GM23248 (cell line): ENCODE measurements around the gene ASB13. TPM values are rescaled to one million over a fixed set of nuclear protein-coding genes. Genes with fewer than 3 reads are reported as not detected.

Experiments
- DNase-seq: peaks from one replicate; pipeline ENCODE4 v3.0.0-alpha.2; 2015
- H2AFZ ChIP-seq: fragments of 200-600 bp; sonication (generic); 2 replicates; pipeline ENCODE4 v1.6.1; 2016; ENCODE audit warnings: antibody characterized with exemption
- H3F3A ChIP-seq: fragments of 200-600 bp; sonication (generic); 2 replicates; pipeline ENCODE4 v1.6.1; 2016; ENCODE audit warnings: mild to moderate bottlenecking, antibody characterized with exemption, mixed run types; ENCODE audit not compliant: insufficient read depth
- H3K27ac ChIP-seq: fragments of 200-600 bp; sonication (generic); 2 replicates; pipeline ENCODE4 v1.5.1; 2016; ENCODE audit warnings: mild to moderate bottlenecking
- H3K27me3 ChIP-seq: fragments of 200-600 bp; sonication (generic); replicated peaks from 2 replicates; pipeline ENCODE4 v1.6.1; 2016; ENCODE audit warnings: mild to moderate bottlenecking; ENCODE audit not compliant: insufficient read depth
- H3K36me3 ChIP-seq: fragments of 200-600 bp; sonication (generic); 2 replicates; pipeline ENCODE4 v1.6.1; 2016; ENCODE audit warnings: low read depth, mild to moderate bottlenecking
- H3K4me1 ChIP-seq: fragments of 200-600 bp; sonication (generic); 2 replicates; pipeline ENCODE4 v1.6.1; 2016; ENCODE audit warnings: mild to moderate bottlenecking; ENCODE audit not compliant: insufficient read depth
- H3K4me2 ChIP-seq: fragments of 200-600 bp; sonication (generic); one replicate; pipeline ENCODE4 v1.6.1; 2016; ENCODE audit warnings: mild to moderate bottlenecking; ENCODE audit not compliant: unreplicated experiment
- H3K4me3 ChIP-seq: fragments of 200-600 bp; sonication (generic); 2 replicates; pipeline ENCODE4 v1.5.1; 2016; ENCODE audit warnings: mild to moderate bottlenecking
- H3K79me2 ChIP-seq: fragments of 200-600 bp; sonication (generic); 2 replicates; pipeline ENCODE4 v1.6.1; 2016; ENCODE audit warnings: mild to moderate bottlenecking; ENCODE audit not compliant: insufficient read depth
- H3K9ac ChIP-seq: fragments of 200-600 bp; sonication (generic); 2 replicates; pipeline ENCODE4 v1.6.1; 2016; ENCODE audit warnings: mild to moderate bottlenecking
- H3K9me2 ChIP-seq: fragments of 200-600 bp; sonication (generic); 2 replicates; pipeline ENCODE4 v1.6.1; 2016; ENCODE audit warnings: mixed run types, mild to moderate bottlenecking, moderate library complexity; ENCODE audit not compliant: insufficient read depth
- H3K9me3 ChIP-seq: fragments of 200-600 bp; sonication (generic); one replicate; pipeline ENCODE4 v1.6.1; 2017; ENCODE audit warnings: low read depth
- H4K20me1 ChIP-seq: fragments of 200-600 bp; sonication (generic); 2 replicates; pipeline ENCODE4 v1.6.0; 2016; ENCODE audit not compliant: insufficient read depth
- EZH2 ChIP-seq: fragments of 200-600 bp; sonication (generic); IDR thresholded peaks from 2 replicates; pipeline ENCODE4 v1.6.1; 2018; ENCODE audit warnings: antibody characterized with exemption, mild to moderate bottlenecking; ENCODE audit not compliant: insufficient read depth, poor library complexity, severe bottlenecking
- EZH2phosphoT487 ChIP-seq: fragments of 200-600 bp; sonication (generic); IDR thresholded peaks from 2 replicates; pipeline ENCODE4 v1.6.1; 2018; ENCODE audit warnings: antibody characterized with exemption, moderate library complexity, mild to moderate bottlenecking, low read depth; ENCODE audit not compliant: insufficient read depth
- WGBS, 2 experiments: methylation state at CpG; one replicate each; pipeline ENCODE4 v1.1.6; 2015 to 2017; ENCODE audit warnings: low lambda C conversion rate in 2 of 2, low coverage in 1 of 2; ENCODE audit errors: missing lambda C conversion rate in 2 of 2; 5-methylcytosine and 5-hydroxymethylcytosine counted together
- in situ Hi-C: fragments of 300-500 bp; cut with MboI; formaldehyde crosslinking; loops from 2 replicates; pipeline ENCODE4 v1.15.0; 2020
- polyA plus RNA-seq: library from polyadenylated mRNA; unstranded; fragments of >200 nt; fragmentation: Nextera tagmentation; extraction: Ambion mirVana; gene quantifications from 2 replicates; pipeline ENCODE4 v1.2.1, GENCODE V29; 2016
- total RNA-seq: library from RNA; depleted of rRNA; stranded (reverse); fragments of >200 nt; shearing (Covaris generic); gene quantifications from 2 replicates; pipeline ENCODE4 v1.2.3, GENCODE V29; 2014; rRNA removed

The ASB13 gene, protein sequence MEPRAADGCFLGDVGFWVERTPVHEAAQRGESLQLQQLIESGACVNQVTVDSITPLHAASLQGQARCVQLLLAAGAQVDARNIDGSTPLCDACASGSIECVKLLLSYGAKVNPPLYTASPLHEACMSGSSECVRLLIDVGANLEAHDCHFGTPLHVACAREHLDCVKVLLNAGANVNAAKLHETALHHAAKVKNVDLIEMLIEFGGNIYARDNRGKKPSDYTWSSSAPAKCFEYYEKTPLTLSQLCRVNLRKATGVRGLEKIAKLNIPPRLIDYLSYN
- total RNA-seq (5.6 and 8.9 TPM in 2 replicates), polyA plus RNA-seq (7.5 and 8.9 TPM in 2 replicates)

- Histone ChIP-seq H2AFZ (peak within 1 kb of the TSS; percentile 97), H3K4me3 (peak within 1 kb of the TSS; percentile 86), H3K36me3 (no peaks in the 10 kb centered on the region), H3K79me2 (peaks cover 9% of the 10 kb centered on the region), H3K9ac (peak within 1 kb of the TSS; percentile 87), H3F3A (peaks cover 18% of the 10 kb centered on the region), H3K27me3 (no peaks in the 10 kb centered on the region), H3K9me3 (no peaks in the 10 kb centered on the region), H4K20me1 (no peaks in the 10 kb centered on the region), H3K4me1 (peaks cover 8% of the 10 kb centered on the region; the same call in 1 of the 2 replicates), H3K9me2 (no peaks in the 10 kb centered on the region), H3K4me2 (peak within 1 kb of the TSS; percentile 95), H3K27ac (peak within 1 kb of the TSS; percentile 29; the same call in 1 of the 2 replicates)
- WGBS, 2 experiments, result 1 to 2% methylated on average over 92 to 95 of the region's 112 CpGs
- peak; percentile 78 for DNase-seq
- in situ Hi-C loops, result no loop called here
- TF ChIP-seq EZH2, result no peak
- TF ChIP-seq EZH2phosphoT487, result no peak
These were observed at the start of gene ASB13 for GRCh38 chr10:5666008-5666840. TSS of gene ASB13 (minus strand) at chr10:5666595. CDS start at chr10:5666551, 44 bp downstream.

- Histone ChIP-seq H3K27me3 (no peaks in the 10 kb centered on the region), H3K4me1 (0 out of 2 replicates have a peak, but pooled peaks cover 8% of the 10 kb centered on the region), H3K27ac (no peak overlapping the region), H3K9me3 (no peaks in the 10 kb centered on the region), H4K20me1 (no peaks in the 10 kb centered on the region), H3K9me2 (no peaks in the 10 kb centered on the region), H3K36me3 (no peaks in the 10 kb centered on the region), H3K4me2 (no peak overlapping the region), H3K4me3 (no peak overlapping the region), H3K9ac (no peak overlapping the region), H2AFZ (no peak overlapping the region), H3K79me2 (peaks cover 99% of the 10 kb centered on the region), H3F3A (no peaks in the 10 kb centered on the region)
- WGBS, 2 experiments, result 84 to 87% methylated on average over 4 of the region's 4 CpGs
- in situ Hi-C loops, result no loop called here
- DNase-seq, result no peak
- TF ChIP-seq EZH2phosphoT487 (no peak), EZH2 (no peak)
These were observed 45.2 kb upstream of the ASB13 start for GRCh38 chr10:5711642-5712041.

DNA sequence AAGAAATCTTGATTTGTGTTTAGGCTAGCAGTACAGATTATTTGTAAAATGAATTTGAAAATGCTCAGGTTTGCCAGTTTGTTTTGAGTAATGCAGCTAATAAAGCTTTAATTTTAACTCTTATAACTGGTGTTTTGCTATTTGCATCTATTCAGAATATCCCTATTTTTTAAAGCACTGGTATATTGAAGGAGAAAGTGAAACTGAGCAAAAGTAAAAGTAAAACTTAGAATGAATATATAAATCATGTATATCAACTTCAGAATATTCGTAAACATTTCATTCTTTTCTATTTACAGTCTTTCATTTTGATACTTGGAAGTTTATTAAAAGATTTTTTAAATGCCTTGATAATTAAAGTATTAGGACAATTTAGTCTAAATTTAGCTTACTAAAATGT lies 44.5 kb upstream of the ASB13 start:
- peak; percentile 6 for DNase-seq
- H3K4me2 ChIP-seq, result peak overlapping the region; percentile 36
- H2AFZ ChIP-seq, result no peak overlapping the region
- H3K36me3 ChIP-seq, result no peaks in the 10 kb centered on the region
- no peaks in the 10 kb centered on the region for H4K20me1 ChIP-seq
- 0 out of 2 replicates have a peak, but pooled peaks cover 8% of the 10 kb centered on the region for H3K4me1 ChIP-seq
- peak overlapping the region; percentile 4 for H3K4me3 ChIP-seq
- peaks cover 99% of the 10 kb centered on the region for H3K79me2 ChIP-seq
- TF ChIP-seq EZH2phosphoT487 (no peak), EZH2 (no peak)
- H3K27ac ChIP-seq, result no peak overlapping the region
- in situ Hi-C loops, result no loop called here
- no peaks in the 10 kb centered on the region for H3K9me2 ChIP-seq
- H3F3A ChIP-seq, result no peaks in the 10 kb centered on the region
- no peaks in the 10 kb centered on the region for H3K27me3 ChIP-seq
- no peaks in the 10 kb centered on the region for H3K9me3 ChIP-seq
- no peak overlapping the region for H3K9ac ChIP-seq
- 65 to 71% methylated on average over 1 of the region's 1 CpG for WGBS, 2 experiments

- H4K20me1 ChIP-seq, result no peaks in the 10 kb centered on the region
- H3F3A ChIP-seq, result no peaks in the 10 kb centered on the region
- H3K79me2 ChIP-seq, result peaks cover 99% of the 10 kb centered on the region
- no peaks in the 10 kb centered on the region for H3K9me3 ChIP-seq
- no peaks in the 10 kb centered on the region for H3K36me3 ChIP-seq
- no peak overlapping the region for H3K4me2 ChIP-seq
- 0 out of 2 replicates have a peak, but pooled peaks cover 8% of the 10 kb centered on the region for H3K4me1 ChIP-seq
- in situ Hi-C loops, result no loop called here
- H3K27me3 ChIP-seq, result no peaks in the 10 kb centered on the region
- no peak for TF ChIP-seq EZH2phosphoT487
- no peak for TF ChIP-seq EZH2
- H3K4me3 ChIP-seq, result no peak overlapping the region
- H2AFZ ChIP-seq, result no peak overlapping the region
- 70 to 82% methylated on average over 2 of the region's 2 CpGs for whole genome bisulfite sequencing, 2 experiments
- H3K27ac ChIP-seq, result no peak overlapping the region
- no peak for DNase-seq
- no peaks in the 10 kb centered on the region for H3K9me2 ChIP-seq
- H3K9ac ChIP-seq, result no peak overlapping the region
These were observed 43.5 kb upstream of the ASB13 start for GRCh38 chr10:5709865-5710264.
